Measurements from ENCODE around the gene LGR4. TPM values are rescaled to one million over a fixed set of nuclear protein-coding genes. Genes with fewer than 3 reads are reported as not detected.

The LGR4 gene
- total and polyA plus RNA-seq, 8 donors = 23.4 to 73.0 (median 54.5) TPM

GRCh38 chr11:27444801-27445215 is 27.8 kb downstream of the LGR4 start:
- Histone ChIP-seq H3K27me3 (no peaks in the 10 kb centered on the region), H3K4me1 (peaks cover 18 to 33% (median 20%) of the 10 kb centered on the region in 3 donors), H3K27ac (no peak overlapping the region), H3K9me3 (no peaks in the 10 kb centered on the region), H3K36me3 (peaks cover 0 to 5% (median 0%) of the 10 kb centered on the region in 3 donors), H3K4me3 (no peak overlapping the region)
- ATAC-seq = peak in 3 of 4 donors; percentile 20 to 46 (median 26)
- no peak for FAIRE-seq
- no peak for TF ChIP-seq CTCF (IDR thresholded peaks at IDR 0.05)
- 29 to 33% methylated on average over 2 of the region's 2 CpGs for WGBS, 2 donors
- intact Hi-C loops (cut with DNase I) = no loop called here
- DNase-seq = no peak

GRCh38 chr11:27443746-27444507 is 28.7 kb downstream of the LGR4 start:
- 39 to 41% methylated on average over 5 of the region's 5 CpGs for WGBS, 2 donors
- DNase-seq (no peak), ATAC-seq (peak in 1 of 4 donors; percentile 17), FAIRE-seq (no peak)
- TF ChIP-seq CTCF (IDR thresholded peaks at IDR 0.05) = no peak
- Histone ChIP-seq H3K36me3 (peaks cover 0 to 5% (median 0%) of the 10 kb centered on the region in 3 donors), H3K4me1 (peaks cover 14 to 32% (median 16%) of the 10 kb centered on the region in 3 donors), H3K27ac (no peak overlapping the region), H3K9me3 (no peaks in the 10 kb centered on the region), H3K27me3 (no peaks in the 10 kb centered on the region), H3K4me3 (no peak overlapping the region)
- intact Hi-C loops (cut with DNase I) = no loop called here

GRCh38 chr11:27443227-27443626 is 29.4 kb downstream of the LGR4 start:
- no peaks in the 10 kb centered on the region for H3K27me3 ChIP-seq
- ATAC-seq (no peak), DNase-seq (no peak), FAIRE-seq (no peak)
- WGBS, 2 donors = 52 to 66% methylated on average over 4 of the region's 4 CpGs
- TF ChIP-seq CTCF (IDR thresholded peaks at IDR 0.05) = no peak
- H3K27ac ChIP-seq = no peak overlapping the region
- no peak overlapping the region for H3K4me3 ChIP-seq
- H3K4me1 ChIP-seq = peaks cover 16 to 29% (median 18%) of the 10 kb centered on the region in 3 donors
- no peaks in the 10 kb centered on the region for H3K9me3 ChIP-seq
- intact Hi-C loops (cut with DNase I) = no loop called here
- H3K36me3 ChIP-seq = peaks cover 0 to 5% (median 0%) of the 10 kb centered on the region in 3 donors

GRCh38 chr11:27440090-27440489 is 32.5 kb downstream of the LGR4 start:
- no peaks in the 10 kb centered on the region for H3K36me3 ChIP-seq
- ATAC-seq (no peak), DNase-seq (no peak), FAIRE-seq (no peak)
- no peak for TF ChIP-seq CTCF (IDR thresholded peaks at IDR 0.05)
- no peaks in the 10 kb centered on the region for H3K9me3 ChIP-seq
- no peaks in the 10 kb centered on the region for H3K27me3 ChIP-seq
- intact Hi-C loops (cut with DNase I) = no loop called here
- 75 to 81% methylated on average over 7 of the region's 7 CpGs for WGBS, 2 donors
- H3K4me3 ChIP-seq = no peak overlapping the region
- H3K4me1 ChIP-seq = peaks cover 20 to 35% (median 22%) of the 10 kb centered on the region in 3 donors
- H3K27ac ChIP-seq = no peak overlapping the region

- Histone ChIP-seq H3K9me3 (no peaks in the 10 kb centered on the region), H3K27ac (no peak overlapping the region), H3K27me3 (no peaks in the 10 kb centered on the region), H3K4me3 (no peak overlapping the region), H3K36me3 (no peaks in the 10 kb centered on the region), H3K4me1 (peaks cover 14 to 28% (median 17%) of the 10 kb centered on the region in 3 donors)
- DNase-seq (no peak), ATAC-seq (peak in 2 of 4 donors; percentile 39 to 53), FAIRE-seq (no peak)
- WGBS, 2 donors = 70 to 74% methylated on average over 3 of the region's 3 CpGs
- TF ChIP-seq CTCF (IDR thresholded peaks at IDR 0.05) = no peak
- intact Hi-C loops (cut with DNase I) = no loop called here
Observed at GRCh38 chr11:27438595-27438981, 34.0 kb downstream of the LGR4 start.

Measured in pancreas (tissue), 10 donors.